A172 (cell line): ENCODE results near the gene ADAMTSL5. TPM values are rescaled to one million over a fixed set of nuclear protein-coding genes. Genes with fewer than 3 reads are reported as not detected.
"Not testable (repeated sequence)": the region's sequence is repeated elsewhere in the genome, so short reads cannot be mapped to it uniquely, and the experiment has no call there.

Source experiments
- DNase-seq: peaks from one replicate; pipeline ENCODE4 v3.0.0-alpha.2; 2015; ENCODE audit warnings: low spot score
- total RNA-seq: library from RNA; depleted of rRNA; stranded (reverse); fragments of >200 nt; shearing (Covaris generic); gene quantifications from 2 replicates; pipeline ENCODE4 v1.2.3, GENCODE V29; 2014

Gene ADAMTSL5
- total RNA-seq, 1 experiment from 2014 or later: 3.9 TPM

DNA sequence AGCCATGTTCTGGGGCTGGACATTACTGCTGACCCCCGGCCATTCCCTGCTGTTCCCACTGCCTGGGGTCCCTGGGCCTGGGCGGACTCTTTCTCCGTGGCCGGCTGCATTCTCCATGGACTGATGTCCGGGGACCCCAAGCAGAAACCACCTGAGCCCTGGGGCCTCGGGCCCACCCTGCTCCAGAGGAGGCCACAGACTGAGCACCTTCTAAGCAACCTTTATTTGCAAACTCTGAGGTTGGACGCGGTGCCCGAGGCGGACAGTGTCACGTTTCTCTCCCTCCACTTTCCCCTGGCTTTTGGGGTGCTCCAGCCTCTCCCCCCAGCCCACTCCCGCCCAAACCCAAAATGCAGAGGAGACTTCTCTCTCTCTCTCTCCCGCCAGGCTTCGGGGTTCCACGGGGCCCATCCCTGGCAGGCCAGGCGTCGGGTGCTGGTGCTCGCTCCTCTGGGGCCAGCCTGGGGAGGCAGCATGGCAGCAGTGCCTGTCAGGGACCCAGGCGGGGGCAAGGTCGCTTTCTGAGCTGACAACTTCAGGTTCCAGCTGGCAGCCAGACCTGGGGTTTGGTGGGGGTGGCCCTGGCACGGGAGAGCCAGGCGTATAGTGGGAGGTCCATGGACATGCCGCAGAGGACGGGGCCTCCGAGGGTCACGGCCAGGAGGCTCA is 31.5 kb downstream of the ADAMTSL5 start:
- DNase-seq: no peak

DNA sequence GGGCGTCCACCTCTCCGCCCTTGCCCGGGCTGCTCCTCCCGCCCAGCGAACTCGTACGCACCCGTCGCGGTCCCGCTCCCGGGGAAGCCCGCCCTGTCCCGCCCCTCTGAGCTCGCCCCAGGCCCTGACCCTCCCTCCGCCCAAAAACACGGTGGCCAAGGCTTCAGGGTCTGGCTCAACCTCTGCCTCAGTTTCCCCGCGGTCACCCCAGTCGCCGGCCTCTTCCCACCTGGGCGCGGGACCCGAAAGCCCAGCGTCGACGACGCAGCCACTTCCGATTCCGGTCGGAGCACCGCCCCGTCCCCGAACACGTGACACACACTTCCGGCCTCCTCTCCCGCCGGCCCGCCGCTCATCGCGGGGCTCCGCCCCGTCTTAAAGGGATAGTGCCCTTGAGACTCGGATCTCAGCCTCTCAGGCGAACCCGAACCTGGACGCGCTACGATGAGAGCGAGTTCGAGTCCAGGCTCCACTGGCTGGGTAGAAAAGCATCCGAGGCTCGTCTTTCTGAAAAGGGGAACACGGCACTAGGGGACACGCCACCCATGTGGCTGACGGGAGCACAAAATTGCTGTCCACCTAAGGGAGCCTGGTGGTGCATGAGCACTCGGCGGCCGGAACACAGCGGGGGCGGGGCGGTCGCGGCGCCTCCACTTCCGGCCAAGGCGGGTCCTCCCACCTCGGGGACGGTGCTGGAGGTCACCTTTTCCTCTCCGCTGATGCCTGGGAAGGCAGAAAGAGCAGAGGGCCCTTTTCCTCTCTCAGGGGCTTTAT is 33.7 kb downstream of the ADAMTSL5 start, which contains the start of gene C19orf25:
C19orf25 (minus strand) TSS at position 282 of the 774 bp plus-strand sequence. CDS start 312 bp downstream, outside the sequence.
- DNase-seq: peak; percentile 90

DNA sequence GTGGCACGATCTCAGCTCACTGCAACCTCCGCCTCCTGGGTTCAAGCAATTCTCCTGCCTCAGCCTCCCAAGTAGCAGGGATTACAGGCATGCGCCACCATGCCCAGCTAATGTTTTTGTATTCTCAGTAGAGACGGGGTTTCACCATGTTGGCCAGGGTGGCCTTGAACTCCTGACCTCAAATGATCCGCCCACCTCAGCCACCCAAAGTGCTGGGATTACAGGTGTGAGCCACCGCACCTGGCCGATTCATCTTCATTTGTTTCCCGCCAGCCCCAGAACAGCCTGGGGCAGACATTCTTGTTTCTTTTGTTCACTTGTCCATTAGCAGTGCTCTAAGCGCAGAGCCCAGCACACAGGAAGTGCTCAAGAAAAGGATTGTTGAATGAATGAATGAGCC is 35.8 kb downstream of the ADAMTSL5 start:
- DNase-seq: not testable (repeated sequence)

DNA sequence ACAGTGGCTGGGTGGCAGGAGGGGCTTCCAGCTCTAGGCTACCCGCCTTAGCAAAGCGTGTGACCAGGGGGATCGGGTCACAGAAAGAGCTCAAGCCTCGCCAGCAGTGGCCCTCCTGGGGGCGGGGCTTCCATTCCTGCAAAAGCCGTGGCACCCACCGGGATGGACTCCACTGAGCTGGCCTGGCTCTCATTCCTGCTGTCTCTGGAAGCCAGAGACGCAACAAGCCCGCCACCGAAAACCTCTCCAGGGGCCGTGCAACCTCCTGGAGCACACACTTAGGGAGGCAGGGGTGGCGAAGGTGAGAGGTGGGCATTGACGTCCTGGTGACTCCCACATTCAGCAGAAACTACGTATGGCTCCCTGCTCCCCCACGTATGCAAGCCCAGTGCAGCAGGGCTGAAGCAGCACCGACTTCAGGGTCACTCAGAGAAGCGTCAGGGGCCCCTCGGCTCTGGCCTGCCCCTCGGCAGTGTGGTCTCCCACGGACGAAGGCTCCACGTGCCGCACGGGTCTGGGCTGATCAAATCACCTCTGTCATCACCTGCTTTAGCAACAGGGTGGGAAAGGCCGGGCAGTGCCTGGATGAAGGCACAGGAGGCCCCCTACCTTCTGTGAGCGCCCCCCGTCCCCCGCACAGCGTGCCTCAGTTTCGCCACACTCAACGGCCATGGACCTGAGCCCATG is 36.9 kb downstream of the ADAMTSL5 start:
- no peak for DNase-seq

DNA sequence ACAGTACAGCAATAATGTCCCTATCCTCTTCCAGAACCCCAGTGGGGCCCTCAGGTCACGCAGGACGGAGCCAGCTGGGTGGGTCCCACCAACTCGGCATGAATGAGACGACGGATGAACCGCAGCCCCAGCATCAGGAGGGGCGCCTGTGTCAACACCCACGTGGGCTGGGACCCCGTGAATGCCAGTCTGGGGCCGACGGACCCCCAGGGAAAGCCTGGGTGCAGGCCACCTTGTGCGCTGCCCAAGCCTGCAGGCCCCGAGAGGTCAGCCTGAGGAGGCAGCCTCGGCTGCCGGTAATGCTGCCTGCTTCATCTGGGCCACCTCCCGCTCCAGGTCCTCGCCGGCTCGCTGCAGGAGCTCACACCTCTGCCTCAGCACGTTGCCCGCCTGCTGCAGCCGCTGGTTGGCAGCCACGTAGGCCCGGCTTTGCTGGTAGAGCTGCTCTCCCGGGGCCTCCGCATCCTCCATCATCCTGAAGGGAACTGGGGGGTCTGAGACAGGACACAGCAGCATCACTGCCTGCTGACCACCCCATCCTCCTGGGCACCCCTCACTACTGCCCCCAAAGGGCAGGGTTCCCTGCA is 38.0 kb downstream of the ADAMTSL5 start:
- no peak for DNase-seq

DNA sequence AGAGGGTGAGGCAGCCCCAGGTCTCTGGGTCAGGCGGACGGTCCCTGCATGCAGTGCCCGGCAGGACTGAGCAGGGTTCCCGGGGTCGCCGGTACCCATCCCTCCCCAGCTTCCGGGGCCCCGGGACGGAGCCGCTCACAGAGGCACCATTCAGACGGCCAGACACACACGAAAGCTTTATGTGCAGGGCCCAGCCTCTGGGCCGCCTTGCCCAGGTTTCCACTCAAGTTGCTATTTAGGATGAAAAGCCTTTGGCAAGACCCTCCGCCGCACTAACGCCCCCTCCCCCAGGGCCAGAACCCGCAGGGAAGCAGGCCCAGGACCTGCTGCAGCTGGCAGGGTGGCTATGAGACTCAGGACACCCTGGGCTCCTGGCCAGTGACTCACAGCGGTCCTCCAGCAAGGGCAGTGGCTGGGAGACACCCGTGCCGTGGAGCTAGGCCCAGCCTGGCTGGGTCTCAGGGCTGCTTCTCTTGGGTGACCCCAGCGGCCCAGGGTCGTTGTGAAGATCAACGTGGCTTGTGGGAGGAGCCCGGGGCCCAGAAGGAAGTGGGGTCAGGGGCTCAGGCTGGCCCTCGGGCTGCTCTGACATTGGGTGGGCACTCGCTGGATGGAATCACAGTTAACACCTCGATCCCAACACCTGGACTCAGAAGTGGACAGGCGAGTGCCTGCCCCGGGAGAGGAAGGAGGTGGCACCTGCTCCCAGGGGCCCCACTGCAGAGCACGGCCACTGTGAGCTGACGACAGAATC is 38.6 kb downstream of the ADAMTSL5 start:
- no peak for DNase-seq

DNA sequence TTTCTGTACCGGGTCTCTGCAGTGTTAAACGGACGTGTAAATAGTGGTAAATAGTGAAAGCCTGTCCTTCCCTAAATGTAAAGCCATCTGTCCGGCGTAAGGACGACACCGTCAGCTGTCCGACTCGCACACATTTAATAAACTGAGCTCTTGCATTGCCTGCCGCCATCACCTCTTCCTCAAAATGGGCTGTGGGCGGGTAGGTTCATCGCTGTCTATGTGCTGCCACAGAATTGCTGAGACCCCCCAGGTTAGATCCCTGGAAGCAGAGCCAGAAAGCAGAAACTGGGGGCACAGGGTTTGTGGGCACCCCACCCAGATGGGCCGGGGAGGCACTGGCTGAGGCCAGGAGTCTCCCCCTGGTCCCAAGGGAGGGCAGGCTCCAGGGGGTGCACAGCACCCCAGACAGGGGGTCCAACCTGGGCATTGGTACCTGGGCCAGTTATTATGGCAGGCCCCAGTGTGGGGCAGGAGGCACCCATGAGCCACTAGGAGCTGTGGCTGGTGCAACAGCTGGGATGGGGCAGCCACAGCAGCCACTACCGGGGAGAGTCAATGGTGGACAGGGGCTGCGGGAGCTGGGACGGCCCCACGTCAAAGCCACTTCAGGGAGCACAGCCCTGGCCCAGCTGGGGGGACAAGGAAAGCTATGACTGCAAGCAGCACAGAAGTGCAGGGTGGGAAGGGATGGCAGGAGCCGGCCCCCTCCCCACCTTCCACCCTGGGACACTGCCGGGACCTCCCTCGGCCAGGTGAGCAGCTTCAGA is 39.6 kb downstream of the ADAMTSL5 start:
- DNase-seq: no peak

DNA sequence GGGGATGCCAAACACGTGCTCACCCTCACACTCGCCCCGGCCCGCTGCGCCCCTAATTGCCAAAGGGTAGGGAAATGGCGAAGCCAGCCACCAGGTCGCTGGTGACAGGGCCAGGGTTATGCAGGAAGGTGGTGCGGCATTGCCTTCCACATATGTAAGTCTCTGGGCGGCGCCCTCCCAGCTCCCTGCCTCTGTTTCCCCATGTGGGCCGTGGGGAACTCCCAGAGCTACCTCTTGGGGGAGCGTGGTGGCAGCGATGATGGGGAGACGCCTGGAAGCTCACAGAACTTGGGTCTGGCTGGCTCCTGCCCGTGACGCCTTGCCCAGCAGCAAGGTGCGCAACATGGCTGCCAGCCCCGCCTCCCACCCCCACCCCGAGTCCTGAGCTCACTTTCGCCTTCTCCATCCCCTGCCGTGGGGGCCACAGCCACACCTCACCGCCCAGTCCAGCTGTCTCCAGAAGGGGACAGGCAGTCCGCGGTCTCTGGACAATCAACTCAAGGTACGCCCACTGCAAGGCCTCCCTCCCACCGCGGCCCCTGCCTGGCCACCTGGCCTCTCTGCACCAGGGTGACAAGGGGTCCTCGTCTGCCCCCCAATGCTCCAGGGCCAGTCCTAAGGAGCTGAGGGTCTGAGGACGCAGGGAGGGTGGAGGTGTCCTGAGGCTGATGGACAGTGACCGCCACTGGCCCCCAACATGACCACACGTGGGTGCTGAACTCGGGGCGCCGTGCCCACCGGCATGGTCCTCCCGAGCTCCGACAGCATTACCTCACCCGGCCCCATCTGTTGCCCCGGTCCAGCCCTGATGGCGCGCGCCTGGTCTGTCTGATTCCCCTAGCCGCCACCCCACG is 40.4 kb downstream of the ADAMTSL5 start:
- no peak for DNase-seq

DNA sequence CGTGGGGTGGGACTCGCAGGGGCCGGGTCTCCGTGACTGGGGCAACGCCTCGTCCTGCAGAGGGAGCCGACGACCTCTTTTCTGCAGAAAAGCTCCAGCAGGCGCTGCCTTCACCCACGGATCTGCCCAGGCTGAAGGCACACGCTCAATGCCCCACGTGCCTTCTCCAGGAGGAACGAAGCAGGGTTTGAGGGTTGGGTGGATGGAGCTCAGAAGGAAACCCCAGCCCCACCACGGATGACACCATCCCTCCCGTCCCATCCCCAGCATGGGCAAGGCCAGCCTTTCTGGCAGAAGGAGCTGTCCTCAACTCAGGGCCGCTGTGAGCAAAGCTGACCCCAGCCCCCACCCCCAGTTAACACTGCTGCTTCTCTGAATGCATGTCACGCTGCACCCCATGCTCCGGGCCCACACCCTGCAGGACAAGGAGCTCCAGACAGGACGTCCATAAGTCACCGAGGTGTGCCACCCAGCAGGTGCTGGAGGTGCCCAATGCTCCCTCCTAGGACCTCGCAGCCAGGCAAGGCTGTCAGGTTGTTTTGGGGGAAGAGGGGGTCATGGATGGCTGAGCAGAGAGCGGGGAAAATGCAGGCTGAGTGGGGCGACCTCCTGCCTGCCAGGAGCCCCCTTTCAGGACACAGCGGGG is 41.2 kb downstream of the ADAMTSL5 start:
- no peak for DNase-seq

DNA sequence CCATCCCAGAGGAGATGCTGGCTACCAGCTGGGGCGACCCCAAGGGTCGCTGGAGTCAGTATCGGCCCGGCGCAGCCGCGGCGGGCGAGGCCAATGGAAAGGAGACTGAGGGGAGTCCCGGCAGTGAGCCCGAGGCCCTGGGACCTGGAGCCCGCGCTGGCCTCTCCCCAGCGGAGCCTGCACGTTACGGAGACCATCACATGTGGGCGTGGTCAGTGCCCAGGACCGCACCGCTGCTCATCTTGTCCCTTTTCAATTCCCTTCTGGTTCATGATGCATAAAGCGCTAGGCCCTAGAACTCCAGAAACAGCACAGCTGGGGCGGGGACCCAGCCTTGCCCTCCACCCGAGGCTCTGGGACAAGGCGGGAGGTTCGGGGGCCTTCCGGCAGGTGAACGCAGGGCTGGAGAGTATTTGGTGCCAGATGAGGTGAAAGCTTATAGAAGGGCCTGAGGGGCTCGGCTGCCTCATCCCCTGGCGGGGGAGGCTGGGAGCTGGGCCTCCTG is 41.8 kb downstream of the ADAMTSL5 start:
- no peak for DNase-seq

DNA sequence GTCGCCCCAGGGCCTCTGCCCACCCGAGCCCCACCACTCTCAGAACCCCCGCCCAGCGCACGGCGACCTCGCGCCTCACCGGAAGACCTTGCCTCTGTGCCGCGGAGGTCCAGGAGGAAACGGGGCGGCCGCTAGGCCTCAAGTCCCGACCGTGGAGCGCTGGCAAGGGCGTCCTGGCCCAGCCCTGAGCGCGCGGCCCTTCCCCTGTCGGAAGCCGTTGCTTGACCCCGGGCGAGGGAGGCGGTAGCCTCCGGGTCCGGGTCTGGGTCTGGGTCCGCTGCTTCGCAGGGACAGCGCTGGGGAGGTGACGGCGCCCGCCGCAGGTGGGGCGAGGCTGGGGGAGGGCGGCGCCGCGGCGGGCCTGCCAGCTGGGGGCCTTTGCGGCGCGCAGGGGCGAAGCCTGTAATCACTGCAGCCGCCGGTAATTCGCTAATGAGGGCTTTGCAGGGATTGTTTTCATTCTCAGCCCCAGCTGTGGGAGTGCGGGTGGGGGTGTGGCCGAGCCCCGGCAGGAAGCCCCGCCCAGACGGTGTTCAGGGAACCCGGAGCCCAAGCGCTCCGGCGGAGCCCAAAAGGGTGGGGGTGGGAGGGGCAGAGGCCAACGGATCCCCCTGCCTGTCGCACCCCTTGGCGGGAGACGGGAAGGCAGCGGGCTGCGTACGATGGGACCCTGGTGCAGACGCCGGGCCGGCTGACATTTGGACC is 42.4 kb downstream of the ADAMTSL5 start:
- DNase-seq: no peak

DNA sequence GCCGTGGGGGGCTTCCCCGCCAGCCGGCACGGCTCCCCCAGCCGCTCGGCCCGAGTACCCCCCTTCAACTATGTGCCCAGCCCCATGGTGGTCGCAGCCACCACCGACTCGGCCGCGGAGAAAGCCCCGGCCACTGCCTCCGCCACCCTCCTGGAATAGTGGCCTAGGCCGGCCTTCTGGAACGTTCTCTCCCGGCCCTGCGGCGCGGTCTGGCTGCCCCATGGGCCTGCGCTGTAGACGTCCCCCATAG is 42.8 kb downstream of the ADAMTSL5 start:
- no peak for DNase-seq

DNA sequence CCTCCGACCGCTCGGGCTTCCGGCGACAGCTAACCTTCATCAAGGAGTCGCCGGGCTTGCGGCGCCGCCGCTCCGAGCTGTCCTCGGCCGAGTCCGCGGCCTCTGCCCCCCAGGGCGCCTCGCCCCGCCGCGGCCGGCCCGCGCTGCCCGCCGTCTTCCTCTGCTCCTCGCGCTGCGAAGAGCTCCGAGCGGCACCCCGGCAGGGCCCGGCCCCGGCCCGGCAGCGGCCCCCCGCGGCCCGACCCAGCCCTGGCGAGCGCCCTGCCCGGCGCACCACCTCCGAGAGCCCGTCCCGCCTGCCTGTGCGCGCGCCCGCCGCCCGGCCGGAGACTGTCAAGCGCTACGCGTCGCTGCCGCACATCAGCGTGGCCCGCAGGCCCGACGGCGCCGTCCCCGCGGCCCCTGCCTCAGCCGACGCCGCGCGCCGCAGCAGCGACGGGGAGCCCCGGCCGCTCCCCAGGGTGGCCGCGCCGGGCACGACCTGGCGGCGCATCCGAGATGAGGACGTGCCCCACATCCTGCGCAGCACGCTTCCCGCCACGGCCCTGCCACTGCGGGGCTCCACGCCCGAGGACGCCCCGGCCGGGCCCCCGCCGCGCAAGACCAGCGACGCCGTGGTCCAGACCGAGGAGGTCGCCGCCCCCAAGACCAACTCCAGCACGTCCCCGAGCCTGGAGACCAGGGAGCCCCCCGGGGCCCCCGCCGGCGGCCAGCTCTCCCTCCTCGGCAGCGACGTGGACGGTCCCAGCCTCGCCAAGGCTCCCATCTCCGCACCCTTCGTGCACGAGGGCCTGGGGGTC is 43.4 kb downstream of the ADAMTSL5 start:
- no peak for DNase-seq

DNA sequence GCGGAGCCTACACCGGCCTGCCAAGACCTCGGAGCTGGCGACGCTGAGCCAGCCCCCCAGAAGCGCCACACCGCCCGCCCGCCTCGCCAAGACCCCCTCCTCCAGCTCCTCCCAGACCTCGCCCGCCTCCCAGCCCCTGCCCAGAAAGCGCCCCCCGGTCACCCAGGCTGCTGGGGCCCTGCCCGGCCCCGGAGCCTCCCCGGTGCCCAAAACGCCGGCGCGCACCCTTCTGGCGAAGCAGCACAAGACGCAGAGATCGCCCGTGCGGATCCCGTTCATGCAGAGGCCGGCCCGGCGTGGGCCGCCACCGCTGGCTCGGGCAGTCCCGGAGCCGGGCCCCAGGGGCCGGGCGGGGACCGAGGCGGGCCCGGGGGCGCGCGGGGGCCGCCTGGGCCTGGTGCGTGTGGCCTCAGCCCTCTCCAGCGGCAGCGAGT is 44.0 kb downstream of the ADAMTSL5 start:
- DNase-seq: no peak

DNA sequence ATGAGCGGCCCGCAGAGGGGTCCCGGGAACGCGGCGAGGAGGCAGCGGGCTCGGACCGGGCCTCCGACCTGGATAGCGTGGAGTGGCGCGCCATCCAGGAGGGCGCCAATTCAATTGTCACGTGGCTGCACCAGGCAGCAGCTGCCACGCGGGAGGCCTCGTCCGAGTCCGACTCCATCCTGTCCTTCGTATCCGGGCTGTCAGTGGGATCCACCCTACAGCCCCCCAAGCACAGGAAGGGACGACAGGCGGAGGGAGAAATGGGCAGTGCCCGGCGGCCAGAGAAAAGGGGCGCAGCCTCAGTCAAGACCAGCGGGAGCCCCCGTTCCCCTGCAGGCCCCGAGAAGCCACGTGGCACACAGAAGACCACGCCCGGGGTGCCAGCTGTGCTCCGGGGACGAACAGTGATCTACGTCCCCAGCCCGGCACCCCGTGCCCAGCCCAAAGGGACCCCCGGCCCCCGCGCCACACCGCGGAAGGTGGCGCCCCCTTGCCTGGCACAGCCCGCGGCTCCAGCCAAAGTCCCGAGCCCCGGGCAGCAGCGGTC is 44.5 kb downstream of the ADAMTSL5 start:
- no peak for DNase-seq

DNA sequence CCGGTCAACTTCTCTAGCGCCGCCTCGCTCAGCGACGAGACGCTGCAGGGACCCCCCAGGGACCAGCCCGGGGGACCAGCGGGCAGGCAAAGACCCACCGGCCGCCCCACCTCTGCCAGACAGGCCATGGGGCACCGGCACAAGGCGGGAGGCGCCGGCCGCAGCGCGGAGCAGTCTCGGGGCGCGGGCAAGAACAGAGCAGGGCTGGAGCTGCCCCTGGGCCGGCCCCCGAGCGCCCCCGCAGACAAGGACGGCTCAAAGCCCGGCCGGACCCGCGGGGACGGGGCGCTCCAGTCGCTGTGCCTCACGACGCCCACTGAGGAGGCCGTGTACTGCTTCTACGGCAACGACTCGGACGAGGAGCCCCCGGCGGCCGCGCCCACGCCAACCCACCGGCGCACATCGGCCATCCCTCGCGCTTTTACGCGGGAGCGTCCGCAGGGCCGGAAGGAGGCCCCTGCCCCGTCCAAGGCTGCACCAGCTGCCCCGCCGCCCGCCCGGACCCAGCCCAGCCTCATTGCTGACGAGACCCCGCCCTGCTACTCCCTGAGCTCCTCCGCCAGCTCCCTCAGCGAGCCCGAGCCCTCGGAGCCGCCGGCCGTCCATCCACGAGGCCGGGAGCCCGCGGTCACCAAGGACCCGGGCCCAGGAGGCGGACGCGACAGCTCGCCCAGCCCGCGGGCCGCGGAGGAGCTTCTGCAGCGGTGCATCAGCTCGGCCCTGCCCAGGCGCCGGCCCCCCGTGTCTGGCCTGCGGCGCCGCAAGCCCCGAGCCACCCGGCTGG is 45.1 kb downstream of the ADAMTSL5 start:
- no peak for DNase-seq

DNA sequence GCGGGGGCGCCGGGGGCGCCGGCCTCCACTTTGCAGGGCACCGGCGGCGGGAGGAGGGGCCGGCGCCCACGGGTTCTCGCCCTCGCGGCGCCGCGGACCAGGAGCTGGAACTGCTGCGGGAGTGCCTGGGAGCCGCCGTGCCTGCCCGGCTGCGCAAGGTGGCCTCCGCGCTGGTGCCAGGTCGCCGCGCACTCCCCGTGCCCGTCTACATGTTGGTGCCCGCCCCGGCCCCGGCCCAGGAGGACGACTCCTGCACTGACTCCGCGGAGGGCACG is 45.7 kb downstream of the ADAMTSL5 start:
- no peak for DNase-seq
